Endothelial cell of umbilical vein (primary cell): ENCODE measurements around the gene PCGF2. TPM values are rescaled to one million over a fixed set of nuclear protein-coding genes. Genes with fewer than 3 reads are reported as not detected.

ENCODE experiments used
- BruUV-seq: library from RNA; stranded (reverse); fragments of 400-500 nt; replicated peaks from 2 replicates; lab custom pipeline; 2021; lab: Mats Ljungman, UMichigan
- CTCF ChIA-PET: fragments of 300-600, 350-600 bp; sonication (Branson Sonifier 250); formaldehyde crosslinking; loops from one replicate; lab custom pipeline; 2021; ENCODE audit warnings: antibody characterized with exemption, inconsistent platforms; lab: Charles Lee
- POLR2A ChIA-PET: fragments of 300-600, 350-600 bp; sonication (Branson Sonifier 250); formaldehyde crosslinking; loops from one replicate; lab custom pipeline; 2021; ENCODE audit warnings: antibody characterized with exemption, inconsistent platforms; lab: Charles Lee
- DNase-seq: peaks from one replicate; pipeline ENCODE4 v3.0.0-alpha.2; 2011; ENCODE audit warnings: low read depth, low spot score
- FAIRE-seq: peaks from 2 replicates; lab custom pipeline; 2011; peaks lifted over from hg19 to GRCh38; lab: Jason Lieb, UNC
- H2AFZ ChIP-seq: 2 replicates; pipeline ENCODE4 v1.6.0; 2012; ENCODE audit warnings: low read depth, low read length, control low read depth, inconsistent platforms
- H3K27ac ChIP-seq: 2 replicates; pipeline ENCODE4 v1.5.1; 2011; ENCODE audit warnings: low read depth, mild to moderate bottlenecking, control low read depth, low read length, moderate library complexity; ENCODE audit not compliant: insufficient read depth
- H3K27me3 ChIP-seq, 2 experiments: 2 replicates each; pipeline versions ENCODE4 v1.6.0 to v1.6.1; 2011; ENCODE audit warnings: low read length in 2 of 2, mixed read lengths in 1 of 2; ENCODE audit not compliant: control insufficient read depth in 2 of 2, insufficient read depth in 2 of 2
- H3K36me3 ChIP-seq, 2 experiments: 2 replicates in 1 of 2; 3 replicates in 1 of 2; pipeline ENCODE4 v1.5.1; 2011; ENCODE audit warnings: low read length in 2 of 2, mild to moderate bottlenecking in 1 of 2, moderate library complexity in 1 of 2; ENCODE audit not compliant: control insufficient read depth in 2 of 2, insufficient read depth in 2 of 2; ENCODE audit errors: extremely low read depth in 1 of 2
- H3K4me1 ChIP-seq: 3 replicates; pipeline ENCODE4 v1.5.1; 2011; ENCODE audit warnings: mild to moderate bottlenecking, low read length; ENCODE audit not compliant: control insufficient read depth, insufficient read depth; ENCODE audit errors: extremely low read depth
- H3K4me2 ChIP-seq: 2 replicates; pipeline ENCODE4 v1.6.1; 2011; ENCODE audit warnings: low read length, control low read depth, mixed read lengths; ENCODE audit not compliant: insufficient read depth
- H3K4me3 ChIP-seq, 3 experiments: fragments of 200-600 bp in 1 of 3; sonication (generic), shearing (Covaris generic) in 1 of 3; replicated peaks in 1 of 3; 2 replicates each; pipeline ENCODE4 v1.5.1; 2011 to 2016; ENCODE audit warnings: control low read depth in 3 of 3, low read length in 3 of 3, mild to moderate bottlenecking in 2 of 3, inconsistent platforms in 1 of 3, low read depth in 1 of 3, moderate library complexity in 1 of 3; ENCODE audit not compliant: insufficient read depth in 1 of 3
- H3K79me2 ChIP-seq: 2 replicates; pipeline ENCODE4 v1.6.0; 2012; ENCODE audit warnings: low read length, inconsistent platforms; ENCODE audit not compliant: control insufficient read depth, insufficient read depth
- H3K9ac ChIP-seq: replicated peaks from 2 replicates; pipeline ENCODE3; 2011; ENCODE audit warnings: low read length, control low read depth; ENCODE audit not compliant: insufficient read depth; ENCODE audit errors: extremely low read depth
- H3K9me1 ChIP-seq: replicated peaks from 3 replicates; pipeline ENCODE4 v1.6.0; 2011; ENCODE audit warnings: mild to moderate bottlenecking, low read length; ENCODE audit not compliant: control insufficient read depth, insufficient read depth; ENCODE audit errors: extremely low read depth
- H3K9me3 ChIP-seq: replicated peaks from 2 replicates; pipeline ENCODE4 v1.5.1; 2012; ENCODE audit warnings: low read length, inconsistent platforms; ENCODE audit not compliant: control insufficient read depth, insufficient read depth
- H4K20me1 ChIP-seq: replicated peaks from 2 replicates; pipeline ENCODE3; 2011; ENCODE audit warnings: mild to moderate bottlenecking, low read length; ENCODE audit not compliant: control insufficient read depth, insufficient read depth; ENCODE audit errors: extremely low read depth
- EZH2 ChIP-seq: IDR thresholded peaks from 2 replicates; pipeline ENCODE4 v1.6.1; 2012; ENCODE audit warnings: borderline replicate concordance, low read depth, mild to moderate bottlenecking, moderate library complexity, low read length, inconsistent platforms; ENCODE audit not compliant: severe bottlenecking
- FOS ChIP-seq: IDR thresholded peaks from 2 replicates; pipeline ENCODE4 v1.6.1; 2011; ENCODE audit warnings: mild to moderate bottlenecking, low read length, moderate library complexity, borderline replicate concordance; ENCODE audit not compliant: insufficient read depth
- GATA2 ChIP-seq: IDR thresholded peaks from 2 replicates; pipeline ENCODE4 v1.7.0; 2011; ENCODE audit warnings: low read depth, mild to moderate bottlenecking, moderate library complexity, mixed read lengths, low read length; ENCODE audit not compliant: insufficient read length, insufficient read depth
- JUN ChIP-seq: IDR thresholded peaks from 2 replicates; pipeline ENCODE4 v1.6.1; 2011; ENCODE audit warnings: borderline replicate concordance, low read depth; ENCODE audit not compliant: insufficient read length, insufficient read depth
- MYC ChIP-seq: IDR thresholded peaks from one replicate; pipeline ENCODE4 v1.6.1; 2011; ENCODE audit warnings: mild to moderate bottlenecking, low read depth, low read length
- POLR2A ChIP-seq: IDR thresholded peaks from 2 replicates; pipeline ENCODE4 v1.6.1; 2012; ENCODE audit warnings: low read depth, mild to moderate bottlenecking, control low read depth, low read length
- POLR2AphosphoS5 ChIP-seq: IDR thresholded peaks from 2 replicates; pipeline ENCODE4 v1.6.1; 2012; ENCODE audit warnings: low read depth, mild to moderate bottlenecking, control low read depth, low read length, moderate library complexity; ENCODE audit not compliant: insufficient read depth
- dilution Hi-C: fragments of 300-500 bp; cut with MboI; formaldehyde crosslinking; loops from one replicate; pipeline ENCODE4 v1.15.0; 2019; ENCODE audit warnings: low sequenced_read_pairs; ENCODE audit not compliant: extremely low pct_ligation_motif_present
- intact Hi-C: fragments of 100-400 bp; cut with micrococcal nuclease; formaldehyde crosslinking; loops from one replicate; pipeline ENCODE4 v1.10.0; 2022
- polyA plus RNA-seq, 4 experiments: library from polyadenylated mRNA; depleted of rRNA in 3 of 4; stranded (reverse) in 3 of 4; unstranded in 1 of 4; fragments of >200 nt; gene quantifications; 2 replicates each; pipeline versions ENCODE4 v1.2.1 to v1.2.3, GENCODE V29; 2011 to 2012; ENCODE audit warnings: missing spikeins in 1 of 4
- total RNA-seq: library from RNA; stranded (reverse); gene quantifications from 2 replicates; pipeline ENCODE4 v1.2.3, GENCODE V29; 2021
- TF ChIP-seq, protein P1 (sequence below): IDR thresholded peaks from 2 replicates; pipeline ENCODE4 v1.6.1; 2011; ENCODE audit not compliant: insufficient read depth, insufficient read length
- TF ChIP-seq, protein P2 (sequence below), 2 donors: IDR thresholded peaks; 1 replicate in 1 of 2; 2 replicates in 1 of 2; pipeline ENCODE4 v1.5.1; 2011; ENCODE audit warnings: low read length in 2 of 2, mild to moderate bottlenecking in 2 of 2, moderate library complexity in 2 of 2, control low read depth in 1 of 2, inconsistent platforms in 1 of 2, low read depth in 1 of 2; ENCODE audit not compliant: insufficient read depth in 1 of 2; ENCODE audit errors: extremely low read depth in 1 of 2

The PCGF2 gene
- total and polyA plus RNA-seq, 2 donors (not counting 3 experiments of a cell fraction or from before 2014, with no cell fraction given): 39.8 to 78.4 TPM

DNA sequence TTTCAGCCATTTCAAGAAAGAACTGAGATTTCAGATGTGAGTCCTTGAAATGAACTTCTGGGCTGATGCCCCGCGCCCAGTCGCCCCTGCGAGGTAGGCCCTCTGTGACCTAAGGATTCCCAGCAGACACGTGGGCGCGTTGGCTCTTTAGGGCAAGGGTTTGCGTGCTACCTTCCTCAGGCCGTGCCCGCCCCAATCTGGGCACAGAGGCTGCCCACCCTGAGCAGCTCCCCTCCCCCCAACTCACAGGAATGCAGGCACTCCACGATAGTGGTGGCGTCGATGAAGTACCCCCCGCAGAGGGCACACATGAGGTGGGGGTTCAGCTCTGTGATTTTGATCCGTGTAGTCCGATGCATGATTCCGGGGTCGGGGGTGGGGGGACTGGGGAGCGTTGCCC is 8.1 kb downstream of the PCGF2 start:
- POLR2A ChIA-PET: no interaction called here
- Histone ChIP-seq H3K4me1 (peaks cover 9% of the 10 kb centered on the region), H3K27ac (no peak overlapping the region), H4K20me1 (no peaks in the 10 kb centered on the region), H3K79me2 (peaks cover 55% of the 10 kb centered on the region), H3K9me1 (no peaks in the 10 kb centered on the region), H3K4me2 (no peak overlapping the region), H3K4me3 (no peak overlapping the region), H2AFZ (no peak overlapping the region), H3K27me3 (no peaks in the 10 kb centered on the region), H3K9me3 (no peaks in the 10 kb centered on the region), H3K9ac (no peak overlapping the region), H3K36me3 (peaks cover 2 to 35% of the 10 kb centered on the region in 2 experiments)
- FAIRE-seq (no peak), DNase-seq (no peak)
- TF ChIP-seq POLR2A (no peak), EZH2 (no peak), JUN (no peak), MYC (no peak), FOS (no peak), GATA2 (no peak), POLR2AphosphoS5 (no peak)
- TF ChIP-seq, protein P1, sequence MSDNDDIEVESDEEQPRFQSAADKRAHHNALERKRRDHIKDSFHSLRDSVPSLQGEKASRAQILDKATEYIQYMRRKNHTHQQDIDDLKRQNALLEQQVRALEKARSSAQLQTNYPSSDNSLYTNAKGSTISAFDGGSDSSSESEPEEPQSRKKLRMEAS: no peak
- TF ChIP-seq, protein P2, sequence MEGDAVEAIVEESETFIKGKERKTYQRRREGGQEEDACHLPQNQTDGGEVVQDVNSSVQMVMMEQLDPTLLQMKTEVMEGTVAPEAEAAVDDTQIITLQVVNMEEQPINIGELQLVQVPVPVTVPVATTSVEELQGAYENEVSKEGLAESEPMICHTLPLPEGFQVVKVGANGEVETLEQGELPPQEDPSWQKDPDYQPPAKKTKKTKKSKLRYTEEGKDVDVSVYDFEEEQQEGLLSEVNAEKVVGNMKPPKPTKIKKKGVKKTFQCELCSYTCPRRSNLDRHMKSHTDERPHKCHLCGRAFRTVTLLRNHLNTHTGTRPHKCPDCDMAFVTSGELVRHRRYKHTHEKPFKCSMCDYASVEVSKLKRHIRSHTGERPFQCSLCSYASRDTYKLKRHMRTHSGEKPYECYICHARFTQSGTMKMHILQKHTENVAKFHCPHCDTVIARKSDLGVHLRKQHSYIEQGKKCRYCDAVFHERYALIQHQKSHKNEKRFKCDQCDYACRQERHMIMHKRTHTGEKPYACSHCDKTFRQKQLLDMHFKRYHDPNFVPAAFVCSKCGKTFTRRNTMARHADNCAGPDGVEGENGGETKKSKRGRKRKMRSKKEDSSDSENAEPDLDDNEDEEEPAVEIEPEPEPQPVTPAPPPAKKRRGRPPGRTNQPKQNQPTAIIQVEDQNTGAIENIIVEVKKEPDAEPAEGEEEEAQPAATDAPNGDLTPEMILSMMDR (IDR thresholded peaks at IDR 0.05; ENCODE audit: extremely low read depth in 1 of 2, insufficient read depth in 1 of 2, low read depth in 1 of 2, low read length in 2 of 2): no peak
- CTCF ChIA-PET: no interaction called here
- BruUV-seq: no TSS peak
- intact Hi-C loops (no loop called here), dilution Hi-C loops (no loop called here)
